ENCODE results near the gene AGPAT2. TPM values are rescaled to one million over a fixed set of nuclear protein-coding genes. Genes with fewer than 3 reads are reported as not detected.

AGPAT2 gene
- total RNA-seq, 1 donor from 2014 or later = 2.4 TPM

GRCh38 chr9:136724772-136725171 is 37.5 kb upstream of the AGPAT2 start:
- Mint-ChIP-seq H3K4me1 (peaks cover 43% of the 10 kb centered on the region), H3K36me3 (peaks cover 21% of the 10 kb centered on the region), H3K4me3 (no peak overlapping the region), H3K9me3 (no peaks in the 10 kb centered on the region), H3K27me3 (ENCODE audit: insufficient read depth, low read depth) (peaks cover 20% of the 10 kb centered on the region), H3K27ac (no peak overlapping the region)
- no peaks in the 10 kb centered on the region for H3K9me3 ChIP-seq (ENCODE audit: low read depth)
- no peak overlapping the region for H3K4me3 ChIP-seq
- H3K27ac ChIP-seq = no peak overlapping the region
- H4K20me1 ChIP-seq (ENCODE audit: low read depth) = peaks cover 80% of the 10 kb centered on the region
- H3K79me2 ChIP-seq (ENCODE audit: low read depth) = peaks cover 41% of the 10 kb centered on the region
- peaks cover 65% of the 10 kb centered on the region for H3F3A ChIP-seq (ENCODE audit: low read depth)
- no peak overlapping the region for H3K4me2 ChIP-seq
- no peaks in the 10 kb centered on the region for H3K36me3 ChIP-seq
- peaks cover 17% of the 10 kb centered on the region for H3K27me3 ChIP-seq
- H3K9ac ChIP-seq = no peak overlapping the region
- TF ChIP-seq CTCF (IDR thresholded peaks at IDR 0.05) (no peak), EZH2phosphoT487 (IDR thresholded peaks at IDR 0.05) (no peak), EZH2 (IDR thresholded peaks at IDR 0.05) (no peak)
- no peak for DNase-seq (ENCODE audit: low spot score)
- no peak overlapping the region for H2AFZ ChIP-seq (replicated peaks)
- H3K4me1 ChIP-seq = peaks cover 20% of the 10 kb centered on the region

- H3K4me1 ChIP-seq = peaks cover 20% of the 10 kb centered on the region
- H3K36me3 Mint-ChIP-seq = peaks cover 21% of the 10 kb centered on the region
- H3K79me2 ChIP-seq (ENCODE audit: low read depth) = peaks cover 36% of the 10 kb centered on the region
- DNase-seq (ENCODE audit: low spot score) = no peak
- no peaks in the 10 kb centered on the region for H3K9me3 Mint-ChIP-seq
- no peak overlapping the region for H3K4me2 ChIP-seq
- TF ChIP-seq EZH2 (IDR thresholded peaks at IDR 0.05) (no peak), EZH2phosphoT487 (IDR thresholded peaks at IDR 0.05) (no peak), CTCF (IDR thresholded peaks at IDR 0.05) (no peak)
- H3K9ac ChIP-seq = no peak overlapping the region
- H3K27ac ChIP-seq = no peak overlapping the region
- H3K4me1 Mint-ChIP-seq = peaks cover 40% of the 10 kb centered on the region
- peaks cover 20% of the 10 kb centered on the region for H3K27me3 Mint-ChIP-seq (ENCODE audit: insufficient read depth, low read depth)
- H3F3A ChIP-seq (ENCODE audit: low read depth) = peaks cover 62% of the 10 kb centered on the region
- H3K9me3 ChIP-seq (ENCODE audit: low read depth) = no peaks in the 10 kb centered on the region
- no peak overlapping the region for H2AFZ ChIP-seq (replicated peaks)
- no peak overlapping the region for H3K4me3 ChIP-seq
- no peaks in the 10 kb centered on the region for H3K36me3 ChIP-seq
- peaks cover 9% of the 10 kb centered on the region for H3K27me3 ChIP-seq
- no peak overlapping the region for H3K4me3 Mint-ChIP-seq
- H4K20me1 ChIP-seq (ENCODE audit: low read depth) = peaks cover 87% of the 10 kb centered on the region
- no peak overlapping the region for H3K27ac Mint-ChIP-seq
Observed at GRCh38 chr9:136723989-136724388, 36.7 kb upstream of the AGPAT2 start.

- DNase-seq (ENCODE audit: low spot score) = no peak
- Mint-ChIP-seq H3K4me3 (peak overlapping the region; percentile 43), H3K27me3 (ENCODE audit: insufficient read depth, low read depth) (peaks cover 20% of the 10 kb centered on the region), H3K36me3 (peaks cover 21% of the 10 kb centered on the region), H3K9me3 (no peaks in the 10 kb centered on the region), H3K4me1 (peaks cover 41% of the 10 kb centered on the region), H3K27ac (no peak overlapping the region)
- Histone ChIP-seq H3K79me2 (ENCODE audit: low read depth) (peaks cover 36% of the 10 kb centered on the region), H3K9me3 (ENCODE audit: low read depth) (no peaks in the 10 kb centered on the region), H4K20me1 (ENCODE audit: low read depth) (peaks cover 91% of the 10 kb centered on the region), H2AFZ (replicated peaks) (no peak overlapping the region), H3F3A (ENCODE audit: low read depth) (peaks cover 59% of the 10 kb centered on the region), H3K4me1 (peaks cover 20% of the 10 kb centered on the region), H3K27me3 (peaks cover 4% of the 10 kb centered on the region), H3K4me3 (no peak overlapping the region), H3K9ac (no peak overlapping the region), H3K36me3 (no peaks in the 10 kb centered on the region), H3K4me2 (no peak overlapping the region), H3K27ac (no peak overlapping the region)
- TF ChIP-seq EZH2 (IDR thresholded peaks at IDR 0.05) (no peak), CTCF (IDR thresholded peaks at IDR 0.05) (no peak), EZH2phosphoT487 (IDR thresholded peaks at IDR 0.05) (no peak)
Observed at GRCh38 chr9:136723362-136723976, 36.2 kb upstream of the AGPAT2 start.
